C4-2B (cell line): ENCODE results near the gene DISP3.

ENCODE experiments used
- ZFX ChIP-seq: fragments of 450-650 bp; IDR thresholded peaks from 2 replicates; pipeline ENCODE4 v1.6.1; 2017
- TF ChIP-seq, protein P1 (sequence below): fragments of 450-650 bp; conservative IDR thresholded peaks from 2 replicates; pipeline ENCODE4 v1.5.1; 2017; ENCODE audit warnings: mild to moderate bottlenecking

DNA sequence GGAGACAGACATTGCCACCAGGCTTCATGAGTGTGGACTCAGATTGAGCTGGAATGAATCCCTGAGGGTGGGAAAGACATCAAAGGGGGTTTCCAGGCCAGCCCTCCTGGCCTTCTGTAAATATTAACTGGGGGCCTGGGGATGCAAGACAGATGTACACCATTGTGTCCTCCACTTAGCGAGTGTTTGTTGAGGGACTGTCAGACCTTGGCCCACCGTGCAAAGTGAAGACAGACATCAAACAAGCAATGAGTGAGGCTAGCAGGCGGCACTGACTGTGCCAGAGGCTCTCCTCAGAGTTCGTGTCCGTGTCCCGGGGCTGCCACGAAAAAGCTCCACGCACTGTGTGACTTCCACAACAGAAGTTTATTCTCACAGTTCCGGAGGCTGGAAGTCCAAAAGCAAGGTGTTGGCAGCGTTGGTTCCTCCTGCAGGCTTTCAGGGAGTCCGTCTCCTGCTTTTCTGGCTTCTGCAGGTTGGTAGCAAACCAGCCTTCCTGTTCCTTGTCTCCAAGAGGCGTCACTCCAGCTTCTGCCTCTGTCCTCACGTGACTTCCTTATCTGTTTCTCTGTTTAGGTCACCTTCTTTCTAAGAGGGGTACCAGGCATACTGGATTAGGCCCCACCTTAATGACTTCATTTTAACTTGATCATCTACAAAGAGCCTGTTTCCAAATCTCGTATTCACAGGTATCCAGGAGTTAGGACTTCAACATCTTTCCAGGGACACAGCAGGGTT is 59.1 kb downstream of the DISP3 start:
- TF ChIP-seq, protein P1, sequence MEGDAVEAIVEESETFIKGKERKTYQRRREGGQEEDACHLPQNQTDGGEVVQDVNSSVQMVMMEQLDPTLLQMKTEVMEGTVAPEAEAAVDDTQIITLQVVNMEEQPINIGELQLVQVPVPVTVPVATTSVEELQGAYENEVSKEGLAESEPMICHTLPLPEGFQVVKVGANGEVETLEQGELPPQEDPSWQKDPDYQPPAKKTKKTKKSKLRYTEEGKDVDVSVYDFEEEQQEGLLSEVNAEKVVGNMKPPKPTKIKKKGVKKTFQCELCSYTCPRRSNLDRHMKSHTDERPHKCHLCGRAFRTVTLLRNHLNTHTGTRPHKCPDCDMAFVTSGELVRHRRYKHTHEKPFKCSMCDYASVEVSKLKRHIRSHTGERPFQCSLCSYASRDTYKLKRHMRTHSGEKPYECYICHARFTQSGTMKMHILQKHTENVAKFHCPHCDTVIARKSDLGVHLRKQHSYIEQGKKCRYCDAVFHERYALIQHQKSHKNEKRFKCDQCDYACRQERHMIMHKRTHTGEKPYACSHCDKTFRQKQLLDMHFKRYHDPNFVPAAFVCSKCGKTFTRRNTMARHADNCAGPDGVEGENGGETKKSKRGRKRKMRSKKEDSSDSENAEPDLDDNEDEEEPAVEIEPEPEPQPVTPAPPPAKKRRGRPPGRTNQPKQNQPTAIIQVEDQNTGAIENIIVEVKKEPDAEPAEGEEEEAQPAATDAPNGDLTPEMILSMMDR: no peak
- no peak for TF ChIP-seq ZFX
